Activated CD4-positive, alpha-beta T cell treated with anti-CD3 and anti-CD28 coated beads for 48 hours (primary cell): Measurements from ENCODE around the gene SNCB.

ENCODE experiments used
- DNase-seq: peaks from one replicate; pipeline ENCODE4 v3.0.0-alpha.2; 2020

SNCB gene

DNA sequence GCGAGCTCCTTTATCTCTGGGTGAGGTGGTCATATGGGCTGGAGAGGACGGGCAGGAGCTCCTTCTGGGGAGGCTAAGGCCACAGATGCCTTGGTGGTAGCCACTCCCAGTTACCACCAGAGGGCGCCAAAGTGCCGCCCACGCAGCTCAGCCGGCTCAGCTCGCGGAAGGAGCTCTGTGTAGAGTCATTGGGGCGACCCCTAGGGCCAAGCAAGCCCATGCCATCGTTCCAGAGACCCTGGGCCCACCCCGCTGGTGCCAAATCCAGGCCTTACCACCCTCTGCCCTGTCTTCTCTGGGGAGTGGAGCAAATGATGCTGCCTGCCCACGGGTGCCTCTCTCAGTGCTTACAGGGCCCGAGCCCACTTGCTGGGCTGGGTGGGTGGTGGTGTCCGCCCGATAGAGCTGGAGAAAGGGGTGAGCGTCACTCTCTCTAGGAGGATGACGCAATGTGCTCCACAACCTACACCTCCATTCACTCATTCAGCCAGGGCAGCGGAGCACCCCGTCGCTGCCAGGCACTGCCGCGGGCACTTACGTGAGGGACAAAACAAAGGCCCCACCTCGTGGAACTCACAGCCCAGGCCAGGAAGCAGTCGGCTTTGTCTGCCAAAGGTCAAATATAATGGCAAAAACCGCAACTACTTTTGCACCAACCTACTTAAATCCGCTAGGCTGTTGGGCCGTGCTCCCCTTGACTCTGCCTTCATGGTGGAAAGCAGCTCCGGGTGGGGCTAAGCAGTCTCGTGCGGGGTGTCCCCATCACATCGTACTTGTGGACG, 30.7 kb upstream of the SNCB start:
- peak; percentile 85 for DNase-seq

DNA sequence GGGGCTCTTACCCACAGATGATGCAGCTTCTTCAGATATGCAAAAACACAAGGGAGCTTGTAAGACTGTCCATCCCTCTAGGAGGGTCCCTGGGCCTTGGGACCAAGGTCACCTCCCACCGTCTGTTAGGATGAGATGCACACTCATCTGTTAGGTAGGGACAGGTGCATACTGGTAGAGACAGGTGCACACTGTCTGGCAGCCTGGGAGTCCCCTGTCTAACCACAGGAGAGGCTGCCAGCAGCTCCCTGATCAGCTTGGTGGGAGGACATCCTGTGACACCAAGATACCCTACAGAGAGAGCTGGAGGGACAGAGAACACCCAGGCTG, 30.2 kb upstream of the SNCB start:
- DNase-seq = no peak

DNA sequence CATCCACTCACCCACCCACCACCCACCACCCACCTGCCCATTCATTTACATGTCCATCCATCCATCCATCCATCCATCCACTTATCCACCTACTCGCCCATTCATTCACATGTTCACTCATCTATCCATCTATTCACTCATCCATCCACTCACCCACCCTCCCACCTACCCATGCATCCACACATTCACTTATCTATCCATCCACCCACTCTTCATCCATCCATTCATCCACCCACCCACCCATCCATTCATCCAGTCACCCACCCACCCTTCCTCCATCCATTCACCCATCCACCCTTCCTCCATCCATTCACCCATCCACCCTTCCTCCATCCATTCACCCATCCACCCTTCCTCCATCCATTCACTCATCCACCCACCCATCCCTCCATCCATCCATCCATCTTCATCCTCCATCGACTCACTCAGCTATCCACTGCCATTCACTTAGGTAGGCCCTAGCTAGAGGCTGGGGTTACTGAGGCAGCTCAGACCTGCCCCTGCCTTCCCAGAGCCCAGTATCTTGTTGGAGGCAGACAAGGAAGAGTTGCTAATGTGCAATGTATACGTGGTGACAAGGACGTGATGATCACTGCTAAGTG, 29.6 kb upstream of the SNCB start:
- no peak for DNase-seq

DNA sequence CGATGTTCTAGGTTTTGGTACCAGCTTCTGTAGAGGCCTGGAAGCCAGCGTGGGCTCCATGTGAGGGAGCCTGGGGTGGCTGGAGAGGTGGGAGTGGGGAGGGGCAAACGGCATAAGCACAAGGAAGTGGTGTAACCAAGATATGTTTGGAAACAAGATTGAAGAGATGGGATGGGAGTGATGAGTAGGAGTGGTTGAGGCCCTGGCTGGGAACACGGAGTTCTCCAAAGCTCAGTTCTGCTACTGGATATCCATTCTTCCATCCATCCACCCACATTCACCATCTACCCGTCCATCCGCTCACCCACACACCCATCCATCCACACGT, 29.1 kb upstream of the SNCB start:
- DNase-seq = no peak

DNA sequence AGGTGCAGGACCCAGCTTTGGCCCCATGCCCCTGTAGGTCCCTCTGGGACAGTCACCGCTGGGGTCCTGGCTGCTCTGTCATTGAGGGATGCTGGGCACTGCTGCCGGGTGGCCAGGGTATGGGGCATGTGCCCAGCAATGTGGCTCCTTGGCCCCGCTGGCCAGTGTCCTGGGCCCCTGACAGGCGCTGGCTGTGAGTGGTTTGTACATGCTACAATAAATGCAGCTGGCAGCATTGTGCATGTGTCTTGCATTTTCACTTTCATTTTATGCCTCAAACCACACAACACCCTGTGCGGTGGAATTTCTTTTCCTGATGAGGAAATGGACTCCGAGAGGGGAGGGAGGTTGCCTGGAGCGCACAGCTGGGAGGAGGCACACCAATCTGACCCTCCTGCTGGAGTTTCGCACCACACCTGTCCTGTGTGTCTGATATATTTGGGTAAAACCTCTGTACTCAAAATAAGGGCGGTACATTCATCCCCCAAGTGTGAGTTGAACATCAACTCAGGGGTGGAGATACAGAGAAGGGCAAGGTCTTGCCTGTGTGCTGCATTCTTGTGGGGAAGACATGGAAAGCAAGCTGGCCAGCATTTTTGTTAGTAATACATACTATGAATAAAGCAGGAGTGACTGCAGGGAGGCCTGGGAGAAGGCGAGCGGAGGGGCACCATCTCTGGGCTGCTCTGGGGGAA, 28.6 kb upstream of the SNCB start:
- DNase-seq = no peak

DNA sequence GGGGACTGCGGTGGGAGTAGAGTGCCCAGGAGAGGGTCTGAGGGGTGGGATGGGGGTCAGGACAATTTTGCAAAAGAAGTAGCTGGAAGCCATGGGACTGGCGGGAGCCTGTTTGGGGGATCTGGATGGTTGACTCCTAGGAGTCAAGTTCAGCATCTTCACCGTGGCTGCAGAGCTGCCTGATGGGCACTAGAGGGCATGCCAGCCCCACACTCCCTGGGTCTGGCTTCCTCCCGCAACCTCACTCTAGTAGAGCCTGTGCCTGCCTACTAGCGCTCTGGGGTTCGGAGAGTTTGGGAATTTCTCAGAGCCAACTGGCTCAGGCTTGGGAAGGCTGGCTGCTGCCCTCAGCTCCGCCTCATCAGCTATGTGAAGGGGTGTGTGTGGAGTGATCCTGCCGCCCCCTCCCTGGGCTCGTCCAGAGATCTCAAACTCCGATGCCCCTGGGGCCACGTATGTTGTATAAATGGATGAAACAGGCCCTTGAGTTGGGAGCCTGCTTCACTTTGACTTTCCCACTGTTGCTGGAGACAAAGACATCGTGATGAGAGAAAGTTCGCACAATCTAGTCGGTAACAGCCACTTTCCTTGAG, 27.8 kb upstream of the SNCB start:
- peak; percentile 76 for DNase-seq

DNA sequence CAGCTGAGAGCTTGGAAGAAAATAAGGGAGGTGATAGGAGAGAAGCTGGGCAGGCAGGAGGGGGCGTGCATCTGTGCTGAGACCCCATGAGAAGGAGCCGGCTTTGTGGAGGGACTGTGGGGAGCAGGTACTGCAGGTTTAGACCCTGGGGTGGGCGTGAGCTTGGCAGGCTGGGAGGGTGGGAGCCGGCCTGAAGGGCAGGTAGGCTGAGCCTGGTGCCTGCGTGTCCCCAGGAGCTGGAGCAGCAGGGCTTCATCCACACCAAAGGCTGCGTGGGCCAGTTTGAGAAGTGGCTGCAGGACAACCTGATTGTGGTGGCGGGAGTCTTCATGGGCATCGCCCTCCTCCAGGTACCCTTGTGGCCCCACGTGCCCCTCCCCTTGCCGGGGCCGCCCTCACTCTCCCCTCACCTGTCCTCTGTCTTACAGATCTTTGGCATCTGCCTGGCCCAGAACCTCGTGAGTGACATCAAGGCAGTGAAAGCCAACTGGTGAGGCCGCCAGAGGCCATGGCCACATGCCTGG, 26.2 kb upstream of the SNCB start:
- no peak for DNase-seq

DNA sequence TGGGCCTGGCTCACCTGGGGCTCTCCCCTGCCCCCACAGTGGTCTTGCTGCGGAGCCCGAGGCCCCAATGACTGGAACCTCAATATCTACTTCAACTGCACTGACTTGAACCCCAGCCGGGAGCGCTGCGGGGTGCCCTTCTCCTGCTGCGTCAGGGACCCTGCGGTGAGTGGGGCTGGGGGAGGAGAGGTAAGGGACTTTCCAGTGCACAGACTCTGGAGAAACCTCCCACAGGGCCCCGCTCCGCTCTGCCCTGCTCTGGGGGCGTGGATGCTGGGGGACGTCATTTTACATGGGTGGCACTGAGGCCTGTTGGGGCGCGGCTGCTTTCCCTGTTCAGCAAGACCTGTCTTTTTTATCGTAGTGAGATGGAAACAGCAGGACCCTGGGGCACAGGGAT, 24.5 kb upstream of the SNCB start:
- DNase-seq = no peak

DNA sequence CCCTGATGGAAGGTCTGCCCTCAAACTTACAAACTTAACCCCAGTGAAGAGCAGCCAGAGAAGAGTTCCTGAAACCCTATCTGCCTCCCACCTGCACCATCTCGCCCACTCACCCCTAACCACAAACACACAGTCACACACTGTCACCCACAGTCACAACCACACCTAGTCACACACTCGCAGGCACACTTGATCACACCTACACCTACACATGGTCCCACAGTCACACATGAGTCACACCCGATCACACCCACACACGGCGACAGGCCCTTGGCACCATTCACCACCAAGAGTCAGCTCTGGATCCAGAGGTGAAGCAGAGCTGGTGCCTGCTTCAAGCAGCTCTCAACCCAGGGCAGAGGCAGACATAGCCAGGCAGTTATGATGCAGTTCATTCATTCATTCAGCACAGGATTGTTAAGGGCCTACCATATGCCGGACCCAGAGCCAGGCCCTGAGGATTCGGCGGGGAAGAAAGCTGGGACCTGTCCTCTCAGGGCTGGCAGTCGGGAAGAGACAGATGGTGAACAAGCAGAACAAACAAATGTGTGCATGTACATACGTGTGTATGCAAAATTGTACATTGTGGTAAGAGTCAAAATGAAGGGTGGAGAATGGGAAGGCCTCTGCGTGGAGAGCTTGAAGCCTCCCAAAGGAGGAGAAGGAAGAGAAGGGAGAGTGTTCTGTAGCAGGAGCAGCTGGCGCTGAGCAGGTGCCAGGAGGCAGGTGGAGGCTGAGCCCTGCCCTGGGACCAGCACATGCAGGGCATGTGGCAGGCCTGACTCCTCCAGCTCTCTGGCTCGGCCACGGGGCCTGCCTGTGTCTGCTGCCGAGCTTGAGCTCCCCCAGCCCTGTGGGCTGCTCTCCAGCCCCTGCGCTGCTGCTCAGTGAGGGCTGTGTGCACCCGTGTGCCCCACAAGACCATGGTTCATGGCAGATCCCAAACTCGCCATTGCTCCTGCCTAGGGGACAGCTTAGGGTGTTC, 23.4 kb upstream of the SNCB start:
- peak; percentile 86 for DNase-seq

DNA sequence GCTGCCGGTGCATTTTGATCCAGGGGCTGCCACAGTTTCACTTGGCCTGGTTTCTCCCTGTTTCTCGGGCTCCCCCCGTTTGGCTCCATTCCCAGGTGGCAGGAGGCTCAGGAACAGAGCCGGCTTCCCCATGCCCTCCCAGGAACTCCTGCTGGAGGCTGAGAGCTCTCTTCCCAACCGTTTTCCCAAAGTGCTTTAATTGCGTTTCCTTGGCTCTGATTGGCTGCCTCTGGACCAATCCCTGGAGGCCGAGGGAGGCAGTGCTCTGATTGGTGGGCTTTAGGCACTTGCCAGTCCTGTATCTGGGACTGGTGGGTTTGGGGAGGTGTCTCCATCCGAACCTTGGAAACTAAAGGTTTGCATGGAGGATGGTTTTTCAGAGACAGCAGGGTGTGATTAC, 21.8 kb upstream of the SNCB start:
- no peak for DNase-seq

DNA sequence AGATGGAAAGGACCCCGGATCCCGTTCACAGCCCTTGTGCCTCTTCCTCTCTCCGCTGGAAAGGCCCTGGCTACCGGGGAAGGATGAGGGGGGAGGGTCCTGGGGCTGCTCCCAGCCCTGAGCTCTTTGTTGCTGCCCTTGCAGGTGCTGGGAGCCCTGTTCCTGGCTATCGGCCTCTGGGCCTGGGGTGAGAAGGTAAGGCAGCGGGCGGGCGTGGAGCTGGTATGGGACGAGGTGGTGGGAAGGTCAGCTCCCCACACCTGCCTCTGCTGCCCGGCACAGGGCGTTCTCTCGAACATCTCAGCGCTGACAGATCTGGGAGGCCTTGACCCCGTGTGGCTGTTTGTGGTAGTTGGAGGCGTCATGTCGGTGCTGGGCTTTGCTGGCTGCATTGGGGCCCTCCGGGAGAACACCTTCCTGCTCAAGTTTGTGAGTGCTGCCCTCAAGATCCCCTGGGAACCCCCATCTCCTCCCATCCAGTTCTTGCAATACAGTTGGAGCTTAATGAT, 21.2 kb upstream of the SNCB start:
- no peak for DNase-seq

DNA sequence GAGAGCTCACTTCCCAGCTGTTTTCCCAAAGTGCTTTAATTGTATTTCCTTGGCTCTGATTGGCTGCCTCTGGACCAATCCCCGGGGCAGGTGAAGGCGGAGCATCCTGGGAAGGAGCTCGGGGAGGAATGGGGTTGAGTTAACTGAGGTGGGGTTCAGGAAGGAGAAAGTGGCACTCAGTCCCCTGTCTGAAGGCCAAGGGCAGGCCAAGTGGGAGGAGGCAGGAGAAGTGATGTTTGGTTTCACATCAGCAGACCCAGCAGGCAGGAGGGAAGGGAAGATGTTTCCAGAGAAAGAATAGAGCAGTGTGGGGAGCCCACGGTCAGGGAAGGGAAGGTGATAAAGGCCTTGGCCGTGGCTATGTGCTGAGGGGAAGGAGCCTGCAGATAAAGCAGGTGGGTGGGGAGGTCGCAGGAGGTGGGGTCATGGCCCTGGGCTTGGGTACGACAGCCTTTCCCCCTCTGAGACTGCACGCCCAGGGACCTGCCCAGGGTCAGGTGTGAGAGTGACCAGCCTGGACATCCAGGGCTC, 20.1 kb upstream of the SNCB start:
- DNase-seq = no peak

DNA sequence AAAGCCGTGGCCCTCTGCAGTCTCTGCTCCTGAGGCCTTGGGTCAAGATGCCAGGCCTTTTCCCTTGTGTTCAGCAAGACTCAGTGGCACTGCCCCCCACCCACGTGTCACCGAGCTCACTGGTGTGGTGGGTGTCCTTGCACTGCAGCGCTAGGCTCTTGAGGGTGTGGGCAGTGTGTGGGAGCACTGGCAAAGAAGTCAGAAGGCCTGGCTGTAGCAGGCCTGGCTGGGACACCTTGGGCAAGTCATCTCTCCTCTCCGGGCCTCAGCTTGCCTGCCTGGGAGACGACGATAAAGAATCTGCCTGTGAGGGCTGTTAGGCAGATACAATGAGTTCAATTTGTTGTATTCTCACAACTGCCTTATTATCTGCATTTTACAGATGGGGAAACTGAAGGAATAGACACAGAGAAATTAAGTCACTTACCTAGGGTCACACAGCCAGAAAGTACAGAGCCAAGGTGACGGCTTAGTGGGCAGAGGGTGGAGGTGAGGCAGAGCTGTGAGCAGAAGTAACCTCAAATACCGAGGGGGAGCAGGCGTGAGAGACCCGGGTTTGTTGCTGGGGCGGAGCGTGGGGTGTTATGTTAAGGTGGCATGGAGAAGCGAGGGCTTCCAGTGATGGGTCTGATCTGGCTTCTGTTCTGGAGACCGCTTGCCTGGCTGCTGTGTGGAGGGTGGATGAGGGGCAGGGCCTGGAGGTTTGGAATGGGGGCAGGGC, 18.3 kb upstream of the SNCB start:
- no peak for DNase-seq

DNA sequence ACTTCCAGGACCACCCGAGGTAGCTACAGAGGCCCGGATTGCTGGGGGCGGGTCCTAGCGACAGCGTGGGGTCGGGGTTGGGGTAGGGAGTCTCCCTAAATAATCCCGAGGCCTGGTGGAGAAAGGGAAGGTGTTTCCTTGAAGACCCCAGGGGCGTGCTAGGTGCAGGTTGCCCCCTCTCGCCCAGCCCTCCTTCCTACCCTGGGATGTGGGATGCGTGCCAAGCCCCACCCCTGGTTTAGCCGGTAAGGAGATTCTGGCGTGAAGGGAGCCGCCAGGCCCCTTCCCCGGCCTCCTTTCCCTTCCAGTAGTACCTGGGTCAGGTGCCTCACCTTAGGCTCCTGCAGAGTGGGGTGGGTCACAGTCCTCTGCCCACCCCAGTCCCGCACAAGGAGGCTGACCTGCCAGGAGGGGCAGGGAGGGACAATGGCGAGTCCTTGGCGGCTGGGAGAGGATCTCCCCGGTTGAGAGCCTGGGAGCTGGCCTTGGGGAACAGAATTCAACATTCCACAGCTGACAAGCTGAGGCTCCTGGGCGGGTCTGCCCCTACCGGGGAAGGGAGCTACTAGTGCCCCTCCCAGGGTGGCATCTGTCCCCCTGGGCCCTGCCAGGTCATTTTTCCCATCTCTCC, 17.6 kb upstream of the SNCB start:
- DNase-seq = peak; percentile 34

DNA sequence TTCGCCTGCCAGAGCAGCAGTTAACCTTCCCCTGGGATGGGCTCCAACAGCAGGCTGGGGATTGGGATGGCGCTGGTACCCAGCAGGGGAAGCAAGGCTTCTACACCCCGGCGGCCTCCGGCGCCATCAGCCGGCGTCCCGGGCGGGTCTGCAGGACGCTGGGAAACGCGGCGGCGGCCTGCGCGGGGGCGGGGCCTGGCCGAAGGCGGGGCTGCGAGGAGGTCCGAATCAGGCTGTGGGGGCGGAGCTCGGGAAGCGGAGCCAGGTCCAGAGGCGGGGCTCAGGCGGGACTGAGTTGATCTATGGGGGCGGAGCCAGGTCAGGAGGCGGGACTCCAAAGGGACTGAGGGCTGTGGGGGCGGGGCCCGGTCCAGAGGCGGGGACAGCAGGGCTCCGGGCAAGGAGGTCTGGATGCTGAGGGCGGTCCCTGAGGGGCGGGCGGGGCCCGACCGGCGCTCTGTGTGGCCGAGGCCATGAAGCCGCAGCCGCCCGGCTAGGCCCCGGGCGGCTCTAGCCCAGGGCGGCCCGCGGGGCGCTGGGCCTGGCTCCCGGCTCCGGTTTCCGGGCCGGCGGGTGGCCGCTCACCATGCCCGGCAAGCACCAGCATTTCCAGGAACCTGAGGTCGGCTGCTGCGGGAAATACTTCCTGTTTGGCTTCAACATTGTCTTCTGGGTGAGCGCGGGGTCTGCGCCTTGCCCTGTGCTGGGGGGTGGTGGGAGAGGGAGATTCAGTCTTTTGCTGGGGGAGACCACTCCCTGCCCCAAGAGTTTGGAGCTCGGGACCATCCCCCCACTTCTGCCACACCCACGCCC, 16.9 kb upstream of the SNCB start, which contains the start of gene TSPAN17:
TSPAN17 (plus strand) TSS at position 455 of the 813 bp plus-strand sequence; CDS start at position 587, 132 bp downstream.
- DNase-seq = peak; percentile 100

DNA sequence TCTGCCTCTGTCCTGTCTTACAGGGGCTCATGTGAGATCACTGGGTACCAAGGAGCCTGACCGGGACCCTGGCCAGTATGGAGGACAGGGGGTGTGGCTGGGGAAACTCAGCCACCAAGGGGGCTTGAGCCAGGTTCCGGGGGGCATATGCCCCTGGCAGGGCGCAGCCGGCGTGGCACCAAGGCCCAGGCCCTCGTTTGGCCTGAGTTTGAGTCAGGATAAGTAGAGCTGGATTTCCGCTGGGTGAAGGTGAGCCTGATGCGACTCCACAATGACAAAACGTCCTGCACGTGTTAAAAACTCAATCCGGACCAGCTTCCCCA, 16.3 kb upstream of the SNCB start:
- DNase-seq = no peak

DNA sequence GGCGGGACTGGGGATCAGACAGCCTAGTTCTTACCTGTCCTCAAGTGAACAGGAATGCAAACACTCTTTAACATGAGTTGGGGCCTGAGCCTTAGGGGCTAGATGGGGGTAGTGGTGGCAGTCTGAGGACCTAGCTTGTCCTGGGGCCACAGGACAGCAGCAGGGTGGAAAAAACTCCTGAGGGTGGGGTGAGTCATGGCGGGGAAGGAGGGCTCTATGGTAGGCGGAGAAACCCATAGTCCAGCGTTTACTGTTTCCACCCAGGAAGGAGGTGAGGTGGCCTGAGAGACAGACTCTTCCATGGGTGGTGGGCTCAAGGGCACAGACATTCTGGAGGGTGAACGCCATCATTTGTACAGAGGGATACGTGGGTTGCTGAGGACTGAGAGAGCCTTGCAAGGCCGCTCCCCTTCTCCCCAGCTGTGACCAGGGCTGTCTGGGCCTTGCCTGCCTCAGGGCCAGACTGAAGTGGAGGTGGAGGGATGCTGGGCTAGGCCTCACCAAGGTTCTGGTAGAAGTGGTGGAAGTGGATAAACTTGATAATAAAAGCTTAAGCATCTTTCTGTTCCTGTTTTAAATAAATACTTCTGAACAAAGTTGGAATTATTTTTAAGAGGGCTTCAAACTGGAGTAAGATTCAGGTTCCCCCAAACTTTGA, 15.8 kb upstream of the SNCB start:
- no peak for DNase-seq

DNA sequence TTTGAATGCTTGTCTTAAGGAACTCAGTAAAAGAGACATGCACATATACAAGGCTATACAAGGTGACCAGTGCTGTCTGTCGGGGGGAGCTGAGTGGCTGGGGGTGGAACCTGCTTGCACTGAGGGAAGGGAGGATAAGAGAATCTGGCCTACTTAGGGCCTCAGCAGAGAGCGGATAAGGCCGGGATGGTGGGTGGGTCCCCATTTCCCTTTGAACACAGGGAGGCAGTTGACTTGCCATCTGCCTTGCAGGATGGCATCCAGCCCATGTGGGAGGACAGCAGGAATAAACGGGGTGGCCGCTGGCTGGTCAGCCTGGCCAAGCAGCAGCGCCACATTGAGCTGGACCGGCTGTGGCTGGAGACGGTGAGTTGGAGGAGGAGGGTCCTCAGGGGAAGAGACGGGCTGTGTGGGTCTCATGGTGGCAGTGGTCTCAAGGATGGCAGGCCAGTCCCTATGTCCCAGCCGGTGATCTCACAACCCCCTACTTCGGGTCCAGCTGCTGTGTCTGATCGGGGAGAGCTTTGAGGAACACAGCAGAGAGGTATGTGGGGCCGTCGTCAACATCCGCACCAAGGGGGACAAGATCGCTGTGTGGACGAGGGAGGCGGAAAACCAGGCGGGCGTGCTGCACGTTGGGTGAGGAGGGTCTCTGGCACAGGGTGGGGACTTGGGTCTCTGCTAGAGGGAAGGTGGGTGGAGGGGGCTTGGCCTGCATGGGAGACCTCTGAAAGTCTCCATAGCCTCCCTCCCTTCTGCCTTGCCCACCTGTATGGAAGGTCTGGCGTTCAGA, 14.7 kb upstream of the SNCB start:
- no peak for DNase-seq

DNA sequence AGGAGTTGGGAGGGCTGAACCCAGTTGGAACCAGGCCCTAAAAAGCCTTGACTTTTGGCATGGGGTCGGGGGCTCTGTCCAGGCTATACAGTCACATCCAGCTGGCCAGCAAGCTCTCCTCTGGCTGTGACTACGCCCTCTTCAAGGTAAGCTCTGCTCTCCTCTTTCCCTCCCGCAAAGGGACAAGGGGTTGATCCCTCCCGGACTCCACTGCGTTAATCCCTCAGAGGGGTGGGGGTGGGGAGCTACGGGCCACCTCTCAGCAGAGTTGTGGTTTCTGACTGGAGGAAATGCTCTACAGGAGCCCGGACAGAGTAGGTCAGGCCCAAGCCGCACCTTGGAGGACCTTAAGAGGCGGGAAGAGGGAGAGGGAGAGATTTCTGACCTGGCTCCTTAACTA, 14.0 kb upstream of the SNCB start:
- no peak for DNase-seq
